ENCODE measurements around the gene DDAH2. TPM values are rescaled to one million over a fixed set of nuclear protein-coding genes. Genes with fewer than 3 reads are reported as not detected.

The DDAH2 gene
- total RNA-seq, 1 donor from 2014 or later, result 67.0 TPM

DNA sequence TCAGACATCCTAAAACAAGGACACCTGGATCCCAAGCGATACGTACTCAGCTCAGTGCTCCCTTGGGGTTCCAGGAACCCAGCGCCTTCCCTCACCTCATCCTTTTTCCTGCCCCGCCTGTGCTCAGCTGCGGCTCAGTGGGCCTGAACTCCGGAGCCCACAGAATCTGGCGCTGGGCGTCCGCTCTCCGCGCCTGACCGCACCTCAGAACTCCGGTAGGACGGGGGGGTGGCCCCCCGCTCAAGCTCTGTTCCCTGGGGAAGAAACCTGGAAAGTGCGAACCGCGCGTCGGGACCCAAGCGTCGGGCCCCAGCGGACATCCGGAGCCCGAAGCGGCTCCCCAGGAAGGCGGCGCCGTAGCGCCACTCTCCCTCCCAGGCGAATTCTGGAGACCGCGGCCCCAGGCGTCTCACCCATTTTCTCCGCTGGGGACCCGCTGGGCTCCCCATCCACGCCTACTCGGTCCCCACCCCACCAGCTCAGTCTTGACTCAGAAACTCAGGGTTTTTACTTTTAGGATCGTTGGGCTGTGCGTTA is 47.9 kb downstream of the DDAH2 start:
- DNase-seq (peak; percentile 63), ATAC-seq (peak; percentile 51 to 67)
- intact Hi-C loops (cut with DNase I), result no loop called here

DNA sequence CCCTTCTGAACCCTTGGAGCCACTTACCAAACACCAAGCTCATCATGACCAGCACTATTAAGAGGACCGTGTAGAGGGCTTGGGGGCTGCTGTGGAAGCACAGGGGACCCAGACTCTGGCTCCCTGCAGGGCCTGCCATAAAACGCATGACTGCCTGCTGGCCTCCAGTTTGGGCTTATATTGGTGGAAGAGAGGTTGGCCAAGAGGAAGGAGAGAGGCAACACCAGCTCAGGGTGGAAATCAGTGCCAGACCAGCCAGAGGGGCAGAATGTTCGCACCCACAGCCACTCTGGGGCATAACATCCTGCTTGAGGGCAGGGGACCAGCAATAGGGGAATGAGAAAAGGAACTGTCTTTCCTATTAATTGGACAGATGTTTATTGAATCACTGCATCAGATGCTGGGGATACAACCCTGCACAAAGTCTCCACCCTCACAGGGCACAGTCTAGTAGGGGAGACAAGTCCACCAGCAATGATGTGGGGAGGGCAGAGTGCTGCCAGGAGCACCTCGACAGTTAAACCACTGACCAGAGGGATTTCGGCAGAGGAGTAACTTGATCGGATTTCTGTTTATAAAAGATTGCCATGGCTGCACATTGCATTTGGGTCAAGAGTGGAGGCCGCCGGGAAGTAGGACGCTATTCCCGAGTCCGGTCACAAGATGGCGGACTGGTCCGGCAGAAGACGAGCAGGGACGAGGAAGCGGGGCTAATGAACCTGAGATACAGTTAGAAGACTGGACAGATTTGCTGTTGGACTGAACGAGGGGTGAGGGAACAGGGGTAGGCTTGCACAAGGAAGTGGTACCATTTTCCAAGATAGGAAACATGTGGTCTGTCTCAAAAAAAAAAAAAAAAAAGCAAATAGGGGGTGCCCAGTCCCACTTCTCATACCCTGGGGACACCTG is 48.6 kb downstream of the DDAH2 start, which contains the start of gene LY6G5C:
Gene LY6G5C, minus strand, starts transcription at position 842 of the 909 bp plus-strand sequence. Its CDS starts 694 bp downstream, at position 148.
- DNase-seq (peak; percentile 88), ATAC-seq (peak; percentile 87 to 88)
- intact Hi-C loops (cut with DNase I), result no loop called here
- peak; percentile 75 for TF ChIP-seq CTCF (IDR thresholded peaks at IDR 0.05)
- peak within 1 kb of the TSS; percentile 64 for H3K4me3 ChIP-seq
- H3K27me3 ChIP-seq (ENCODE audit: low read depth), result no peaks in the 10 kb centered on the region
- H3K36me3 ChIP-seq, result peaks cover 10% of the 10 kb centered on the region
- peak within 1 kb of the TSS; percentile 85 for H3K27ac ChIP-seq
- H3K4me1 ChIP-seq, result peaks cover 33% of the 10 kb centered on the region
- H3K9me3 ChIP-seq, result no peaks in the 10 kb centered on the region

More for the DNA sequence above, 47.9 kb downstream of the DDAH2 start:
- no peaks in the 10 kb centered on the region for H3K27me3 ChIP-seq (ENCODE audit: low read depth)
- no peak for TF ChIP-seq CTCF (IDR thresholded peaks at IDR 0.05)
- H3K27ac ChIP-seq, result peak overlapping the region; percentile 85
- H3K4me1 ChIP-seq, result peaks cover 33% of the 10 kb centered on the region
- H3K36me3 ChIP-seq, result peaks cover 17% of the 10 kb centered on the region
- peak overlapping the region; percentile 64 for H3K4me3 ChIP-seq
- no peaks in the 10 kb centered on the region for H3K9me3 ChIP-seq

- no peaks in the 10 kb centered on the region for H3K9me3 ChIP-seq
- H3K4me3 ChIP-seq, result no peak overlapping the region
- H3K27me3 ChIP-seq (ENCODE audit: low read depth), result no peaks in the 10 kb centered on the region
- H3K4me1 ChIP-seq, result peaks cover 26% of the 10 kb centered on the region
- intact Hi-C loops (cut with DNase I), result no loop called here
- ATAC-seq (no peak), DNase-seq (no peak)
- no peak for TF ChIP-seq CTCF (IDR thresholded peaks at IDR 0.05)
- H3K27ac ChIP-seq, result no peak overlapping the region
- H3K36me3 ChIP-seq, result peaks cover 6% of the 10 kb centered on the region
Observed at GRCh38 chr6:31677955-31678354, 51.1 kb downstream of the DDAH2 start.

Small RNA genes lying within 50 kb of the gene (microRNA-seq; reads per million reads assigned to microRNA genes)
- not detected for gene MIR4646 (ENCODE audit: borderline number of aligned reads)

Other genes with a start within 250 kb of the DDAH2 start
- gene MICB, start 231.2 kb downstream of the DDAH2 start, total RNA-seq, result 13.8 TPM
- gene MCCD1, start 200.3 kb downstream of the DDAH2 start, total RNA-seq, result not detected
- 265 TPM for gene DDX39B, start 187.3 kb downstream of the DDAH2 start, total RNA-seq
- gene ATP6V1G2, start 182.7 kb downstream of the DDAH2 start, total RNA-seq, result 1.6 TPM
- 17.8 TPM for gene NFKBIL1, start 181.7 kb downstream of the DDAH2 start, total RNA-seq
- gene LTA, start 157.0 kb downstream of the DDAH2 start, total RNA-seq, result not detected
- 4.5 TPM for gene TNF, start 153.7 kb downstream of the DDAH2 start, total RNA-seq
- 10.0 TPM for gene LTB, start 146.9 kb downstream of the DDAH2 start, total RNA-seq
- gene LST1, start 143.0 kb downstream of the DDAH2 start, total RNA-seq, result 127 TPM
- gene NCR3, start 136.3 kb downstream of the DDAH2 start, total RNA-seq, result 2.6 TPM
- 109 TPM for gene AIF1, start 114.1 kb downstream of the DDAH2 start, total RNA-seq
- gene PRRC2A, start 108.6 kb downstream of the DDAH2 start, total RNA-seq, result 133 TPM
- gene BAG6, start 76.6 kb downstream of the DDAH2 start, total RNA-seq, result 253 TPM
- gene APOM, start 73.4 kb downstream of the DDAH2 start, total RNA-seq, result 1.6 TPM
- gene C6orf47, start 68.5 kb downstream of the DDAH2 start, total RNA-seq, result 24.7 TPM
- 15.4 TPM for gene GPANK1, start 64.3 kb downstream of the DDAH2 start, total RNA-seq
- 117 TPM for gene CSNK2B, start 63.2 kb downstream of the DDAH2 start, total RNA-seq
- gene LY6G5B, start 59.3 kb downstream of the DDAH2 start, total RNA-seq, result 11.0 TPM
- 2.9 TPM for gene LY6G5C, start 48.2 kb downstream of the DDAH2 start, total RNA-seq
- gene ABHD16A, start 26.0 kb downstream of the DDAH2 start, total RNA-seq, result 56.4 TPM
- 0.97 TPM for gene LY6G6F, start 22.4 kb downstream of the DDAH2 start, total RNA-seq
- gene LY6G6D, start 14.0 kb downstream of the DDAH2 start, total RNA-seq, result not detected
- gene LY6G6C, start 7.6 kb downstream of the DDAH2 start, total RNA-seq, result not detected
- gene MPIG6B, start 5.9 kb downstream of the DDAH2 start, total RNA-seq, result 2.6 TPM
- 310 TPM for gene CLIC1, start 7.2 kb upstream of the DDAH2 start, total RNA-seq
- 14.9 TPM for gene MSH5, start 10.7 kb upstream of the DDAH2 start, total RNA-seq
- 1.2 TPM for gene SAPCD1, start 33.4 kb upstream of the DDAH2 start, total RNA-seq
- 4.2 TPM for gene VWA7, start 48.0 kb upstream of the DDAH2 start, total RNA-seq
- 44.1 TPM for gene VARS1, start 66.5 kb upstream of the DDAH2 start, total RNA-seq
- 30.5 TPM for gene LSM2, start 77.7 kb upstream of the DDAH2 start, total RNA-seq
- gene HSPA1L, start 86.0 kb upstream of the DDAH2 start, total RNA-seq, result 2.5 TPM
- 230 TPM for gene HSPA1A, start 86.2 kb upstream of the DDAH2 start, total RNA-seq
- 122 TPM for gene HSPA1B, start 98.4 kb upstream of the DDAH2 start, total RNA-seq
- 70.5 TPM for gene NEU1, start 133.5 kb upstream of the DDAH2 start, total RNA-seq
- gene SLC44A4, start 149.7 kb upstream of the DDAH2 start, total RNA-seq, result 53.7 TPM
- 46.0 TPM for gene EHMT2, start 168.4 kb upstream of the DDAH2 start, total RNA-seq
- 5.1 TPM for gene ZBTB12, start 172.8 kb upstream of the DDAH2 start, total RNA-seq
- gene C2, start 198.4 kb upstream of the DDAH2 start, total RNA-seq, result 311 TPM
- 85.6 TPM for gene CFB, start 216.8 kb upstream of the DDAH2 start, total RNA-seq
- 47.0 TPM for gene NELFE, start 229.7 kb upstream of the DDAH2 start, total RNA-seq
- gene SKIC2, start 229.9 kb upstream of the DDAH2 start, total RNA-seq, result 64.2 TPM
- 16.5 TPM for gene DXO, start 242.8 kb upstream of the DDAH2 start, total RNA-seq